Endothelial cell of umbilical vein (primary cell): ENCODE results near the gene SORL1.

Experiments
- CTCF ChIP-seq, 2 donors: IDR thresholded peaks; 1 replicate in 1 of 2; 2 replicates in 1 of 2; pipeline ENCODE4 v1.5.1; 2011; ENCODE audit warnings: low read length in 2 of 2, mild to moderate bottlenecking in 2 of 2, moderate library complexity in 2 of 2, control low read depth in 1 of 2, inconsistent platforms in 1 of 2, low read depth in 1 of 2; ENCODE audit not compliant: insufficient read depth in 1 of 2; ENCODE audit errors: extremely low read depth in 1 of 2
- GATA2 ChIP-seq: IDR thresholded peaks from 2 replicates; pipeline ENCODE4 v1.7.0; 2011; ENCODE audit warnings: low read depth, mild to moderate bottlenecking, moderate library complexity, mixed read lengths, low read length; ENCODE audit not compliant: insufficient read length, insufficient read depth
- MAX ChIP-seq: IDR thresholded peaks from 2 replicates; pipeline ENCODE4 v1.6.1; 2011; ENCODE audit not compliant: insufficient read depth, insufficient read length

GRCh38 chr11:121421149-121421901, 30.8 kb upstream of the SORL1 start:
- TF ChIP-seq CTCF (IDR thresholded peaks at IDR 0.05; ENCODE audit: extremely low read depth in 1 of 2, insufficient read depth in 1 of 2, low read depth in 1 of 2, low read length in 2 of 2) (no peak), MAX (no peak), GATA2 (no peak)
